ENCODE measurements around the gene ATP2B2.

The ATP2B2 gene

DNA sequence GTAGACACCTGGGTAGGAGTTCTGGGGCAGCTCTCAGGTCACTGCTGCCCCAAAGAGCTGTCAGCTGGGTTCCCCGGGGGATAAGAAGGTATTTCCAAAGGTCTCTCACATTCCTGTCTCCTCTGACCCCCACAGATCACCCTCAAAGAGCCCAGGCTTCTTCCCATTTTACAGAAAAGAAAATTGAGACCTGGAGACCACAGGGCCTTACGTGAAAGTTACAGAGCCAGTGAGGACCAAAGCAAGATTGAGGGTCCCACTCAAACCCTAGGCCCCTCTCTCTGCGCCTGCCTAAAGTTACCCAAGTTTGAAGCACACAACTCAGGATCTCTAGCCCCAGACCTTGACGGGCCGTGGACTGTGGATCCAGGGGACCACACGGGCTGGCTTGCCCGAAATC lies 3.9 kb upstream of the ATP2B2 start:
- TF ChIP-seq, protein P1, sequence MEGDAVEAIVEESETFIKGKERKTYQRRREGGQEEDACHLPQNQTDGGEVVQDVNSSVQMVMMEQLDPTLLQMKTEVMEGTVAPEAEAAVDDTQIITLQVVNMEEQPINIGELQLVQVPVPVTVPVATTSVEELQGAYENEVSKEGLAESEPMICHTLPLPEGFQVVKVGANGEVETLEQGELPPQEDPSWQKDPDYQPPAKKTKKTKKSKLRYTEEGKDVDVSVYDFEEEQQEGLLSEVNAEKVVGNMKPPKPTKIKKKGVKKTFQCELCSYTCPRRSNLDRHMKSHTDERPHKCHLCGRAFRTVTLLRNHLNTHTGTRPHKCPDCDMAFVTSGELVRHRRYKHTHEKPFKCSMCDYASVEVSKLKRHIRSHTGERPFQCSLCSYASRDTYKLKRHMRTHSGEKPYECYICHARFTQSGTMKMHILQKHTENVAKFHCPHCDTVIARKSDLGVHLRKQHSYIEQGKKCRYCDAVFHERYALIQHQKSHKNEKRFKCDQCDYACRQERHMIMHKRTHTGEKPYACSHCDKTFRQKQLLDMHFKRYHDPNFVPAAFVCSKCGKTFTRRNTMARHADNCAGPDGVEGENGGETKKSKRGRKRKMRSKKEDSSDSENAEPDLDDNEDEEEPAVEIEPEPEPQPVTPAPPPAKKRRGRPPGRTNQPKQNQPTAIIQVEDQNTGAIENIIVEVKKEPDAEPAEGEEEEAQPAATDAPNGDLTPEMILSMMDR (conservative IDR thresholded peaks at IDR 0.05): no peak
- H3K27ac ChIP-seq: no peak overlapping the region

DNA sequence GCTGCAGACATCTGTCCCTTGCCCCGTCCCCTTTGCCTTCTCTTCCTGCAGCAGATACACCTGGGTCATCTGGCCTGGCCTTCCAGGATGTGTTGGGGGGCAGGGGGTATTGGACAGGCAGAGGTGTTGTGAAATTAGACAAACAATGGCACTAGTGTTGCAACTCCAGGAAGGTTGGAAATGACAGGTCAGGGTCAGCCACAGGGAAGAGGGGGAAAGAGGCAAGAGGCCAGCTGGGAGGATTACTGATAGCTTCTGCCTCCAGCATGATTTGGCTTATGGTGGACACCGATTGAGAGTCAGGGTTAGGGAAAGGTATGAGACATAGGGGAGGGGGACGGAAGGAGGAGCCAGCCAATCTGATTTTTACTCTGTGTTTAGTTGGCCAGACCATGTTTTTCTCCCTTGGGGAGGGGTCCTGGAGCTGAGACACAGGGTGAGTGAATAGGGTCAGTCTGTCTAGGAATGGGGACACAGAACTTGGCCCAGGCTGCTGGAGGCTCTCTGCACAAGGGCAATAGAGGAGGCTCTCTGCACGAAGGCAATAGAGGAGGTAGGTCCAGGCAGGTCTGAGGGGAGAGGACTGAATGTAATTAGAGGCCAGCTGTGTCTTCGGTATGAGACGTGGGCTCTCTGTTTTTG lies 3.4 kb upstream of the ATP2B2 start:
- TF ChIP-seq, protein P1 (conservative IDR thresholded peaks at IDR 0.05): no peak
- no peak overlapping the region for H3K27ac ChIP-seq

DNA sequence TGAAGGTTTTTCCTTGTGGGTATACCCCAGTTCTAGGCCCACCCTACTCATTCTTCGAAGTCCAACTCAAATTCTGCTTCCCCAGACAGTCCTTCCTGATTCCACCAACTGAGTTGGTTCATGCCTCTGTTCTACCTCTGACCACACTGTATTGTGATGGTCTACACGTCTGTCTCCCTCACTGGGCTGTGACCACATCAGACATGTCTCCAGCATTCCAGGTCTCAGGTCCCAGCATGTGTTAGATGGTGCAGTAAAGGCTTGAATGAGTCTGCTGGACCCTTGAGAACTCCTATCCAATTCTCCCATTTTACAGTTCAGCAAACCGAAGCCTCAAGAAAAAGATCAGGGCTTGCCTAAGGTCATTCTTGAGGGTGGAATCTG lies 2.8 kb upstream of the ATP2B2 start:
- TF ChIP-seq, protein P1 (conservative IDR thresholded peaks at IDR 0.05): no peak
- no peak overlapping the region for H3K27ac ChIP-seq

DNA sequence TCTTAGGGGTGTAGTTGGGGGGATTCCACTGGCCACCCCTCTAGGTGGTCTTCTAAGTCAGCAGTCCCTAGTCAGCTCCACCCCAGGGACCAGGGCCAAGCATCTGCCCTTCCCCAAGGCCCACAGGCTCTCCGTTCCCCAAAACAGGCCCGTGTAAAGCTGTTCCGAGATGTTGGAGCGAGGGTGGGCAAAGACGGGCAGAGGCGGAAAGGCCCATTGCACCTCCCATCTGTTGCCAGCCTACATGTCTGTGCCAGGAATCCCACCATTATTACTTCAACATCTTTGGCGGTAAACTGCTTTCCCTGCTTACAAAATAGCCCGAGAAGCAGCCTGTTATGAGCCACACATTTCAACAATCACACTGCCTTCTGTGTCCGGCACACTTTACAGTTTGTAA lies 1.9 kb upstream of the ATP2B2 start:
- TF ChIP-seq, protein P1 (conservative IDR thresholded peaks at IDR 0.05): no peak

DNA sequence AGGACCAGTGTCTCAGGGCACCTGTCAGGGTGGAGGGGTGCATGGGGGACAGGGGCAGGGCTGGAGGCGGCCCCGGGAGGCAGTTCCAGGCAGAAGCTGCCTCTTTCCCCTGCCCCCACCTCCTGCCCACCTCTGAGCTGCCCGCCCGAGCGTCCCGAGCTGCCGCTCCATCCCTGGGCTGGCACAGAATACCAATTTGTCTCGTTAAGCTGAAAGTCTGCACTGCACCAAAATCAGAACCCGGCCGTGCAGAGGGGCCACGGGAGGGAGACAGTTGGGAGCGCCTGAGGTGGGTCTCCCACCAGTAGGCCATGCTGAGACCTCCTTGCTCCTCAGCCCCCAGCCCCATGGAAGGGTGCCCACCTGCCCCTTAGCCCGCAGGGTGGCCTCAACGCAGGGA lies 1.3 kb upstream of the ATP2B2 start:
- no peak overlapping the region for H3K27ac ChIP-seq
- TF ChIP-seq, protein P1 (conservative IDR thresholded peaks at IDR 0.05): no peak

More for the DNA sequence above, 1.9 kb upstream of the ATP2B2 start:
- H3K27ac ChIP-seq: no peak overlapping the region

DNA sequence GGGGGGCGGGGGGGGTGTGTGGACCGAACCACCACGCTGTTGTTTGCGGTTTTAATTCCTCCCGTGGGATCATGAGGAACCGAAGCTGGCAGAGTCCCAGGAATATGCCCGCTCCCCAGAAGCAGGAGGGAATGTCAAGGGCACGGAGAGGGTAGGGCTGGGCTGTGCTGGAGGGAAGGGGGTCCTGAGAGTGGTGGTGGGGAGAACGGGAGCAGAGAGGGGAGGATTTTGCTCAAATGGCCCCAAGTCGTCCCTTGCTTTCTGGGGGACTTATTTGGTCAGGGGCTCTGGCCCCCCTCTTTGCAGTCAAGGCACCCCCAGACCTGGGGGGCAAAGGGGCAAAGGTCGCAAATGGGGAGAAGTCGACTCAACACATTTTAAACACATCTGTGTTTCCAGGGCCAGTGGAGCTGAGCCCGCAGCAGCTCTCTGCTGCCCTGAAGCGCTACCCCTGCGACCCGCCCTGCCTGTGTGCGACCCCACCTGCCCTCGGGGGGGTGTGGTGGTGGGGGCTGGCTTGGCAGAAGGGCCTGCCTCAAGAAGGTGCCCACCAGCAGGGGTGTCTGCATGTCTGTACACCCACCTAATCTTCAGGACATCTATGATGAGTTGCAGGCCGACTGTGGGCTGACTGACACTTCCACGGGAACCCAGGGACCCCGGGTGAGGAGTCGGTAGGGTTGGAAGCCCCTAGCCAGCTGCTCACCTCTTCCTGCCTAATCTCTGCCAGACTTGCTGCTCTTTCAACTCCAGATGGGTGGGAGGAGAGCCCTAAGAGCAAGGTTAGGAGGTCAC lies 602 bp upstream of the ATP2B2 start:
- TF ChIP-seq, protein P1 (conservative IDR thresholded peaks at IDR 0.05): no peak
- peak overlapping the region; percentile 68; the same call in 1 of the 2 replicates for H3K27ac ChIP-seq

DNA sequence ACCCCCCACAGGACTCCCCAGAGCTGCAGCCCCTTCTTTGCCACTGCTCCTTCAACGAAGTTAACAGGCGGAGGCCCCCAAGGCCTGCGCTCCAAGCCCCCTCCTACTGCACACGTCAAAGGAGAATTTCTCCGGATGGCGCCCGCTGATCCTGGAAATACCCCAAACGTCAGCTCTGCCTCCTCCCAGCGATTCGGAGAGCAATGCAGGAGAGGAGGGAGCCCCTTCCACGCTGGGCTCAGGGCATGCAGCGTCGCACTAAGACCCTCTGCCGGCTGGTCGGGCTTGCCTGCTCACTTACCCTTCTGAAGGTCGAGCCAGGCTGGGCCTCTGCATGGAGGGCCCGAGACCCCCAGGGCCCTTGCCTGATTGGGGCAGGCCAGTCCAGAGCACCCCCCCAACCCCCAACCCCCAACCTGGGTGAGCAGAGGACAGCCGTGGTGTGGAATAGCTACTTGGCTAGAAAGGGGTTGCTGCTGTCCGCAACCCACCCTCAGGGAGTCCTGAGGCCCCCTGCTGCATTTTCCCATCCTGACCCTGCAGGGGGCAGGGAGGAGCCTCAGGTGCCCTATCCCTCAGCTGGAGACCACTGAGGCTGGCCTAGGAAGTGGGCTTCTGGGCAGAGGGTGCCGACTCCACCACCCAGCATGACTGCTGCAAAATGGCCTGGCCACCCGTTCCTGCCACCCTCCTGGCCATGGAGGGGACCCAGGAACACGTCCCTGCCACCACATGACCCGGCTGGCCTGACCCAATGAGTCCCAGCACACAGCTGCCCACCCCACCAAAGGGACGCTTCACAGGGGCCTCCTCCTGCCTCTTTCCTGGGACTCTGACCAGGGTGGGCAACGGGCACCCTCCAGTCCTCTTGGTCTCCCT lies 976 bp downstream of the ATP2B2 start:
- H3K27ac ChIP-seq: peak overlapping the region; percentile 68; the same call in 1 of the 2 replicates
- TF ChIP-seq, protein P1 (conservative IDR thresholded peaks at IDR 0.05): peak; percentile 17; the same call in 1 of the 2 replicates
